SK-N-SH treated with all-trans-retinoic acid at 6 μM for 48 hours (cell line): ENCODE measurements around the gene OR7C2.
"Not testable (repeated sequence)": the region's sequence is repeated elsewhere in the genome, so short reads cannot be mapped to it uniquely, and the experiment has no call there.

Source experiments
- ATAC-seq: fragments of 200-7000 bp; cut with Tn5 transposase; 3 replicates; pipeline ENCODE4 v1.9.1; 2020; ENCODE audit warnings: mild to moderate bottlenecking, moderate library complexity
- ARNTL ChIP-seq: fragments of 450-650 bp; formaldehyde crosslinking; IDR thresholded peaks from 2 replicates; pipeline ENCODE4 v1.5.0; 2020; ENCODE audit warnings: low read depth, mild to moderate bottlenecking, moderate library complexity, borderline replicate concordance
- BACH2 ChIP-seq: fragments of 250-450 bp; sonication (Bioruptor Pico); IDR thresholded peaks from 2 replicates; pipeline ENCODE4 v1.9.0; 2021; ENCODE audit warnings: mild to moderate bottlenecking, borderline replicate concordance
- CREB5 ChIP-seq: fragments of 250-450 bp; sonication (Bioruptor Pico); IDR thresholded peaks from 2 replicates; pipeline ENCODE4 v1.5.1; 2020; ENCODE audit warnings: low read depth, mild to moderate bottlenecking, moderate library complexity
- CSDC2 ChIP-seq: fragments of 250-450 bp; sonication (Bioruptor Pico); IDR thresholded peaks from 2 replicates; pipeline ENCODE4 v1.5.0; 2020; ENCODE audit warnings: mild to moderate bottlenecking, moderate library complexity
- CSRNP3 ChIP-seq: fragments of 250-450 bp; sonication (Bioruptor Pico); IDR thresholded peaks from 2 replicates; pipeline ENCODE4 v1.5.1; 2021; ENCODE audit warnings: mild to moderate bottlenecking, moderate library complexity
- ESRRG ChIP-seq: fragments of 250-450 bp; sonication (Bioruptor Pico); IDR thresholded peaks from 2 replicates; pipeline ENCODE4 v1.6.1; 2021; ENCODE audit warnings: mild to moderate bottlenecking
- GLIS3 ChIP-seq: fragments of 250-450 bp; sonication (Bioruptor Pico); IDR thresholded peaks from 2 replicates; pipeline ENCODE4 v1.5.0; 2020; ENCODE audit warnings: mild to moderate bottlenecking, moderate library complexity
- OSR1 ChIP-seq: fragments of 250-450 bp; sonication (Bioruptor Pico); IDR thresholded peaks from 2 replicates; pipeline ENCODE4 v1.8.0; 2022; ENCODE audit warnings: moderate library complexity, mild to moderate bottlenecking, inconsistent platforms
- PPARA ChIP-seq: fragments of 250-450 bp; sonication (Bioruptor Pico); IDR thresholded peaks from 2 replicates; pipeline ENCODE4 v1.5.0; 2020; ENCODE audit warnings: mild to moderate bottlenecking, borderline replicate concordance
- RARB ChIP-seq: fragments of 250-450 bp; sonication (Bioruptor Pico); IDR thresholded peaks from 2 replicates; pipeline ENCODE4 v1.8.0; 2021; ENCODE audit warnings: mild to moderate bottlenecking, moderate library complexity
- SNAI2 ChIP-seq: fragments of 250-450 bp; sonication (Bioruptor Pico); IDR thresholded peaks from 2 replicates; pipeline ENCODE4 v1.5.0; 2020; ENCODE audit warnings: mild to moderate bottlenecking, moderate library complexity
- TCF4 ChIP-seq: fragments of 250-450 bp; sonication (Bioruptor Pico); IDR thresholded peaks from 2 replicates; pipeline ENCODE4 v1.8.0; 2021; ENCODE audit warnings: mild to moderate bottlenecking, moderate library complexity, borderline replicate concordance
- TOX ChIP-seq: fragments of 250-450 bp; sonication (Bioruptor Pico); IDR thresholded peaks from 2 replicates; pipeline ENCODE4 v1.8.0; 2021; ENCODE audit warnings: mild to moderate bottlenecking, moderate library complexity, borderline replicate concordance
- TSHZ2 ChIP-seq: fragments of 250-450 bp; sonication (Bioruptor Pico); IDR thresholded peaks from 2 replicates; pipeline ENCODE4 v1.5.0; 2020; ENCODE audit warnings: mild to moderate bottlenecking, moderate library complexity
- ZC3H10 ChIP-seq: fragments of 250-450 bp; sonication (Bioruptor Pico); IDR thresholded peaks from 2 replicates; pipeline ENCODE4 v1.5.1; 2021; ENCODE audit warnings: mild to moderate bottlenecking, moderate library complexity
- ZFP3 ChIP-seq: fragments of 250-450 bp; sonication (Bioruptor Pico); IDR thresholded peaks from 2 replicates; pipeline ENCODE4 v1.5.0; 2020; ENCODE audit warnings: mild to moderate bottlenecking, moderate library complexity
- ZFP30 ChIP-seq: fragments of 450-650 bp; formaldehyde crosslinking; IDR thresholded peaks from 2 replicates; pipeline ENCODE4 v1.5.0; 2022; ENCODE audit warnings: mild to moderate bottlenecking, moderate library complexity
- ZNF565 ChIP-seq: fragments of 450-650 bp; formaldehyde crosslinking; conservative IDR thresholded peaks from 2 replicates; pipeline ENCODE4 v1.5.0; 2020; ENCODE audit warnings: low read depth, mild to moderate bottlenecking, moderate library complexity
- TF ChIP-seq, protein P1 (sequence below): fragments of 250-450 bp; sonication (Bioruptor Pico); IDR thresholded peaks from 2 replicates; pipeline ENCODE4 v1.8.0; 2020; ENCODE audit warnings: mild to moderate bottlenecking, moderate library complexity, borderline replicate concordance
- TF ChIP-seq, protein P2 (sequence below): fragments of 250-450 bp; sonication (Bioruptor Pico); IDR thresholded peaks from 2 replicates; pipeline ENCODE4 v1.8.0; 2021; ENCODE audit warnings: low read depth, mild to moderate bottlenecking, moderate library complexity, borderline replicate concordance

Gene OR7C2

DNA sequence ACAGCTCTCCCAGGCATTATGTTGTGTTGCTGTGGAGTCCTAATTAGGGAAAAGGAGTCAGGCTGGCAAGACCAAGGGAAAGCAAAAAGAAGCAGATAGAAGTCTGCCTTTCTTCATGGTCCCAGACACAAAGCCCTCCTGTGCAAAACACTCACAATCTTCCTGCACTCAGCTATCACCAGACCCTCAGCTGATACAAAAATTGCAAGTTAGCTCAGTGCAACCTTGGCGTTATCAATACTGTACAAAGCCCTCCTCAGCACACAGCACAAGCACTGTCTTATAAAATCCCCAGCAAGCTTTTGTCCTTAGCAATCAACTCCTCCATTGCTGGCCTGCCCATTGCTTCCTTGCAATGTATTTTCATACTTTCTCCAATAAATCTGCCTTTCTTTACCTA, 3.2 kb downstream of the OR7C2 start:
- no peak for ATAC-seq
- TF ChIP-seq TSHZ2 (CRISPR knock-in tag): no peak
- no peak for TF ChIP-seq SNAI2 (CRISPR knock-in tag)
- TF ChIP-seq ZFP3 (CRISPR knock-in tag): no peak
- TF ChIP-seq CREB5 (CRISPR knock-in tag): no peak
- no peak for TF ChIP-seq GLIS3
- TF ChIP-seq PPARA (CRISPR knock-in tag): no peak
- TF ChIP-seq, protein P1, sequence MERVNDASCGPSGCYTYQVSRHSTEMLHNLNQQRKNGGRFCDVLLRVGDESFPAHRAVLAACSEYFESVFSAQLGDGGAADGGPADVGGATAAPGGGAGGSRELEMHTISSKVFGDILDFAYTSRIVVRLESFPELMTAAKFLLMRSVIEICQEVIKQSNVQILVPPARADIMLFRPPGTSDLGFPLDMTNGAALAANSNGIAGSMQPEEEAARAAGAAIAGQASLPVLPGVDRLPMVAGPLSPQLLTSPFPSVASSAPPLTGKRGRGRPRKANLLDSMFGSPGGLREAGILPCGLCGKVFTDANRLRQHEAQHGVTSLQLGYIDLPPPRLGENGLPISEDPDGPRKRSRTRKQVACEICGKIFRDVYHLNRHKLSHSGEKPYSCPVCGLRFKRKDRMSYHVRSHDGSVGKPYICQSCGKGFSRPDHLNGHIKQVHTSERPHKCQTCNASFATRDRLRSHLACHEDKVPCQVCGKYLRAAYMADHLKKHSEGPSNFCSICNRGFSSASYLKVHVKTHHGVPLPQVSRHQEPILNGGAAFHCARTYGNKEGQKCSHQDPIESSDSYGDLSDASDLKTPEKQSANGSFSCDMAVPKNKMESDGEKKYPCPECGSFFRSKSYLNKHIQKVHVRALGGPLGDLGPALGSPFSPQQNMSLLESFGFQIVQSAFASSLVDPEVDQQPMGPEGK: no peak
- TF ChIP-seq CSDC2 (CRISPR knock-in tag): no peak
- TF ChIP-seq, all 23 proteins: peak for 0

DNA sequence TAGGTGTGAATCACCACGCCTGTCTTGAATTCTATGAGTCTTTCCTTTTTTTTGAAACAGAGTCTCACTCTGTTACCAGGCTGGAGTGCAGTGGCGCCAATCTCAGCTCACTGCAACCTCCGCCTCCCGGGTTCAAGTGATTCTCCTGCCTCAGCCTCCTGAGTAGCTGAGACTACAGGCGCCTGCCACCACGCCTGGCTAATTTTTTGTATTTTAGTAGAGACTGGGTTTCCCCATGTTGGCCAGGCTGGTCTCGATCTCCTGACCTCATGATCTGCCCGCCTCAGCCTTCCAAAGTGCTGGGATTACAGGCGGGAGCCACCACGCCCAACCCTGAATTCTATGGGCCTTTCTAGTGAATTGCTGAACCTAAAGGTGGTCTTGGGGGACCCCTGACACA, 8.1 kb downstream of the OR7C2 start:
- ATAC-seq: not testable (repeated sequence)

- no peak for ATAC-seq
- TF ChIP-seq, protein P1: no peak
- no peak for TF ChIP-seq ZFP3 (CRISPR knock-in tag)
- TF ChIP-seq ZNF565 (CRISPR knock-in tag): no peak
- TF ChIP-seq CSDC2 (CRISPR knock-in tag): no peak
- TF ChIP-seq ZFP30 (CRISPR knock-in tag): no peak
- no peak for TF ChIP-seq PPARA (CRISPR knock-in tag)
- no peak for TF ChIP-seq ARNTL
- TF ChIP-seq TCF4 (CRISPR knock-in tag): no peak
Observed at GRCh38 chr19:14949876-14950275, 8.6 kb downstream of the OR7C2 start.

- ATAC-seq: no peak
Observed at GRCh38 chr19:14950421-14950820, 9.1 kb downstream of the OR7C2 start.

More at GRCh38 chr19:14950421-14950820, 9.1 kb downstream of the OR7C2 start:
- TF ChIP-seq OSR1 (CRISPR knock-in tag) (no peak), TOX (CRISPR knock-in tag) (no peak), CSRNP3 (no peak), TCF4 (CRISPR knock-in tag) (no peak), CSDC2 (CRISPR knock-in tag) (no peak), ARNTL (no peak), ZFP3 (CRISPR knock-in tag) (no peak), GLIS3 (no peak), RARB (no peak), ESRRG (no peak), SNAI2 (CRISPR knock-in tag) (no peak), ZNF565 (CRISPR knock-in tag) (no peak), BACH2 (CRISPR knock-in tag) (no peak), ZC3H10 (CRISPR knock-in tag) (no peak), CREB5 (CRISPR knock-in tag) (no peak), TSHZ2 (CRISPR knock-in tag) (no peak), ZFP30 (CRISPR knock-in tag) (no peak)
- TF ChIP-seq, protein P2, sequence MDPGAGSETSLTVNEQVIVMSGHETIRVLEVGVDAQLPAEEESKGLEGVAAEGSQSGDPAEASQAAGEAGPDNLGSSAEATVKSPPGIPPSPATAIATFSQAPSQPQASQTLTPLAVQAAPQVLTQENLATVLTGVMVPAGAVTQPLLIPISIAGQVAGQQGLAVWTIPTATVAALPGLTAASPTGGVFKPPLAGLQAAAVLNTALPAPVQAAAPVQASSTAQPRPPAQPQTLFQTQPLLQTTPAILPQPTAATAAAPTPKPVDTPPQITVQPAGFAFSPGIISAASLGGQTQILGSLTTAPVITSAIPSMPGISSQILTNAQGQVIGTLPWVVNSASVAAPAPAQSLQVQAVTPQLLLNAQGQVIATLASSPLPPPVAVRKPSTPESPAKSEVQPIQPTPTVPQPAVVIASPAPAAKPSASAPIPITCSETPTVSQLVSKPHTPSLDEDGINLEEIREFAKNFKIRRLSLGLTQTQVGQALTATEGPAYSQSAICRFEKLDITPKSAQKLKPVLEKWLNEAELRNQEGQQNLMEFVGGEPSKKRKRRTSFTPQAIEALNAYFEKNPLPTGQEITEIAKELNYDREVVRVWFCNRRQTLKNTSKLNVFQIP (CRISPR knock-in tag): no peak
